GM21515 (cell line): ENCODE results near the gene CCNY.
A peak's percentile ranks its signal among the peaks of the same experiment; 100 is the strongest.
"Not testable (repeated sequence)": the region's sequence is repeated elsewhere in the genome, so short reads cannot be mapped to it uniquely, and the experiment has no call there.

Experiments used
- ATAC-seq: cut with Tn5 transposase; IDR thresholded peaks from one replicate; pipeline ENCODE4 v1.9.1; 2021; ENCODE audit not compliant: unreplicated experiment

The CCNY gene

GRCh38 chr10:35336084-35336831 lies at the start of gene CCNY:
Gene CCNY (plus strand): TSS chr10:35336509. CDS start chr10:35337054, 545 bp downstream.
- ATAC-seq = peak; percentile 63

DNA sequence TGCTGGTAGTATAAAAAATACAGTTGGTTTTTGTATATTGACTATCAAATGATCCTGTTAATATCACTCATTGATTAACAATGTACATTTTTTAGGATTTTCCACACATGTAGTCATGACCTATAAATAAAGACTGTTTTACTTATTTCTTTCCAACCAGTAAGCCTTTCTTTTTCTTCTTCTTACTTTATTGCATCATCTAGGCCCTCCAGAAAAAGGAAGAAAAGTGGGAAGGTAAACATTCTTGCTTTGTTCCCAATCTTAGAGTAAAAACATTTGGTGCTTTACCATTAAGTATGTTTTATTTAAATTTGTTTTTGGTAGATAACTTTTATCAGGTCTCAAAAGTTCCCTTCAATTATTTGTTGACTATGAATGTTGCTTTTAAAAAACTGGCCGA lies 47.1 kb upstream of the CCNY start:
- ATAC-seq = no peak

- ATAC-seq = no peak
Observed at GRCh38 chr10:35294506-35294905, 41.8 kb upstream of the CCNY start.

DNA sequence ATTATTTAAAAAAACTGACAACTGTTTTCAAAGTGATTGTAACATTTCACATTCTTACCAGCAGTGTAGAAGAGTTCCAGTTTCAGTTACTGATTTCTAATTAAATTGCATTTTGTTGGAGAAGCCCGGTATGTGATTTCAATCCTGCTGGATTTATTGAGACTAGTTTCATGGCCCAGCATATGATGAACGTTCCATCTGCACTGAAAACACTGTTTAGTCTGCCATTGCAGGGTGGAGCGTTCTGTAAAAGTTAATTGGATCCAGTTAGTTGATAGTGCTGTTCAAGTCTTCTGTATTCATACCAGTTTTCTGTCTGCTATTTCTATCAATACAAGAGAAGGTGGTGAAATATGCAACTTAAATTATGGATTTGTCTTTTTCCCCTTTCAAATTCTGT lies 37.3 kb upstream of the CCNY start:
- ATAC-seq = no peak

DNA sequence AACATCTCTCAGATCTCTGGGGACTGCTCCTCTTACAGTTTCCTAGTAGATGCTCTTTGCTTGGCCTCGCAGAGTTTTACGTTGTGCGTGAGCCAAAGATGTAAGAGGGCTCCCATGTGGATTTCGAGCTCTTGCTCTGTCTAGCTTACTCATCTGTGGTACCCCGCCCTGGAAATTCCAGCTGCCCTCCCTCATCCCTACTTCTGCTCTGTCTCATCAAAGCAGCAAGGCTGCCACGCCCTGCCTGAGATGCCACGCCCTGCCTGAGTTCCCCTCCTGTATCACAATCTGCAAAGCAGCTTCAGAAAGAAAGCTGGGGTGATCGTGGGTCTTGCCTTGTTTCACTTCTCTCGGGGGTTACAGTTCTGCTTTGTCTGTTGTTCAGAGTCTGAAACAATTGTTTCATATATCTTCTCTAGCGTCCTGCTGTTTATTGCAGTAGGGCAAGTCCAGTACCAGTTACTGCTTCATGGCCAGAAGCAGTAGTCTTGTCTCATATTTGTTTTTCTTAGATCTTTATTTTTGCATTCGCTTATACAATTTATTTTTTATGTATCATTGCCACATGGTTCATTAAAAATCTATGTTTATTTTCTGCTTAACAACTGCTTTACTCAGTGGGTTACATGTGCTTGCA lies 36.1 kb upstream of the CCNY start:
- peak; percentile 99 for ATAC-seq

DNA sequence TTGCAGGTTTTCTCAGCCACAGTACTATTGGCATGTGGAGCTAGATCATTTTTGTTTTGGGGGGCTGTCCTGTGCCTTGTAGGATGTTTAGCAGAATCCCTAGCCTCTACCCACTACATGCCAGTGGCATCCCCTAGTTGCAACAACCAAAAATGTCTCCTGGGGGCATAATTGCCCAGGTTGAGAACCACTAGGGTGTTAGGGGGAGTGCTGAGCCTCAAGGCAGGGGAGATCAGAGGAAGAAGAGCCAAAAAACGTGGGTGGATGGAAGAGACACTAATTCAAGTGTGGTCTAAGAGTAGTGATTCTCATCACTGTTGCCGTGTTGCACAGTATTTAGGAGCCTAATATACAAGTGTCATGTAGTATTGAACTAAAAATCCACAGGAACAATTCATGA lies 31.7 kb upstream of the CCNY start:
- ATAC-seq = no peak

DNA sequence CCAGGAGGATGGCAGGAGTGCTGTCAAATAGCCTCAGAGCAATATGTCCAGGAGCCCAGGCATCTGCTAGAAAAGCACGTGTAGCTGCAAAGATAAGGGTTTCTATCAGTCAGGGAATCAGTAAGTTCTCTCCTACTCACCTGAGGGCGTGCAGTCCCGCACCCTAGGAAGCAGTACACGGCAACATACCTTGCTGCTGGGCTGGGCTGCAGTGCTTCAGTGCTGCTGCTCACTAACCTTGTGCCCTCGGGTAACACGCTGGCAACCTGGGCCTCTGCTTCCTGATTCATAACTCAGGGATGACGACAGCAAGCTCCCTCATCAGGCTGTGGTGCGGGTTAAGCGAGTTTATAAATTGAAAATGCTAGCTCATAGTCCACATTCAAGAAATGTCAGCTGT lies 29.5 kb upstream of the CCNY start:
- ATAC-seq = no peak

GRCh38 chr10:35307297-35307696 lies 29.0 kb upstream of the CCNY start:
- ATAC-seq = no peak

- ATAC-seq = no peak
Observed at GRCh38 chr10:35308809-35309208, 27.5 kb upstream of the CCNY start.

- not testable (repeated sequence) for ATAC-seq
Observed at GRCh38 chr10:35314142-35314541, 22.2 kb upstream of the CCNY start.

DNA sequence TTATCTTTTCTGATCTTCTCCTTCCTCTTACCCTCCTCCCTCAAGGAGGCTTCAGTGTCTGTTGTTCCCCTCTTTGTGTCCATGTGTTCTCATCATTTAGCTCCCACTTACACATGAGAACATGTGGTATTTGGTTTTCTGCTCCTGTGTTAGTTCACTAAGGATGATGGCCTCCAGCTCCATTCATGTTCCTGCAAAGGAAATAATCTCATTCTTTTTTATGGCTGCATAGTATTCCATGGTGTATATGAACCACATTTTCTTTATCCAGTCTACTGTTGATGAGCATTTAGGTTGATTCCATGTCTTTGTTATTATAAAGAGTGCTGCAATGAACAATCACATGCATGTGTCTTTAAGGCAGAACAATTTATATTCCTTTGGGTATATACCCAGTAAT lies 21.1 kb upstream of the CCNY start:
- ATAC-seq = not testable (repeated sequence)

DNA sequence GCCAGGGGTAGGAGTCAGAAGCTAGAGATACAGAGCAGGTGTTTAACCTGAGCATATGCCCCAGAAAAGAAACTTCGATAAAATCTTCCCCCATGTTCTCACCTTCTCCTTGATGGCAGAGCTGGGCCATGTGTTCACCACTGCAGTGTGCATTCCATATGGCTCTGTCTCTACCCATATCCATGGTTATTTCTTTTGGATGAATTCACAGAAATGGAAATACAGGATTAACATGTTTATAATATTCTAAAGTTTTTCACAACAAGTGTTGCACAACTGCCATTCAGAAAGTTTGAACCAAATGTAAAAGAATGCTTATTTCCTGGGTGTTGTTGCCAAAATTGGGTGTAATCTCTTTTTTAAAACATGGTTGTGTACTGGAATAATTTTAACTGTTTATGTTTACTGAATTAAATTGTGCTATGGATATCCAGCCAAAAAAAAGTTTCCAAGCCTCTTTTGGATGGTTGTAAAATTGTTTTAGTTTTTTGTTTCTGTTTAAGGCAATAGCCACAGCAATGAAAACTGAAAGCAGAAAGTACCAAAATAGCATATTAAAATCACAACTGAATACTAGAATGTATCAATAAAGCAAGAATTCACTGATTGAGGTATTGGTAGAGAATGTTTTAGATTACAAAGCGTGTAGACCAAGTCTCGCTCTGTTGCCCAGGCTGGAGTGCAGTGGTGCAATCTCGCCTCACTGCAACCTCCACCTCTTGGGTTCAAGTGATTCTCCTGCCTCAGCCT lies 19.9 kb upstream of the CCNY start:
- peak; percentile 53 for ATAC-seq

DNA sequence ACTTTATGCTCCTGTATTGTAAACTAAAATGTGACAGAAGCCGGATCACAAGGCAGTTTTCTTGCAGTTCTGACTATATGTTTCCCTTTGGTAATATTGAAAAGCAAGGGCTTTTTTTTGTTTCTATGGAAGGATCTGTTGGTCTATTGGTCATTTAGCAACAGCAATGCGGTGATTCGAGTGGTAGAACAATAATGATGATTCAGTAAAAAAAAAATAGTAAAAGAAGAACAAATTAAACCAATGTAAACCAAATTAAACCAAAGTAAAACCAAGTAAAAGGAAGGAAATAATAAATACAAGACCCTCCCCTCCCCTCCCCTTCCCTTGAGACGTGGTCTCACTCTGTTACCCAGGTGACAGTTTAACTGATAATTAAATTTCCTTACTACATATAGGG lies 17.8 kb upstream of the CCNY start:
- ATAC-seq = no peak

DNA sequence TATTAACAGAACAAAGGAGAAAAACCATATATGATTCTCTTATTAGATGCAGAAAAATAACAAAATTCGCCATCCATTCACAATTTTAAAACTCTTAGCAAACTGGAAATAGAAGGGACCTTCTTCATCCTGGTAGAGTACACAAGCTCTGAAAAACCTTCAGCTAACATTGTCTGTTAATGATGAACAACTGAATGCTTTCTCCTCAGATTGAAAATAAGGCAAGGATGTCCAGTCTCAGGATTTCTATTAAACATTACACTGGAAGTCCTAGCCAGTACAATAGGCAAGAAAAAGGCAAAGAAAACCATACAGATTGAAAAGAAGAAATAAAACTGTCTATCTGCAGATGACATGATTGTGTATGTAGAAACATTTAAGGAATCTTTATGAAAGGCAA lies 16.0 kb upstream of the CCNY start:
- no peak for ATAC-seq

DNA sequence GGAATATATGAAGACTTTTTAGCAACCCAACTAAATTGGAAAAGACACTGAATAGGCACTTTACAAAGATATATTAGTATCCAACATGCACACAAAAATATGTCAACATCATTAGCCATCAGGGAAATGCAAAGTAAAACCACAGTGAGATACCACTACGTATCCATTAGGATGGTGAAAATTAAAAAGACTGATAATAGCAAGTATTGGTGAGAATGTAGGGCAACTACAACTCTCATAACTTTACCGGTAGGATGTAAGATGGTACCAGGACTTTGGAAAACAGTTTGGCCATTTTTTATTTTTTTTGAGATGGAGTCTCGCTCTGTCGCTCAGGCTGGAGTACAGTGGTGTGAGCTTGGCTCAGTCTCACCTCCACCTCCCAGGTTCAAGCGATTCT lies 13.7 kb upstream of the CCNY start:
- no peak for ATAC-seq

DNA sequence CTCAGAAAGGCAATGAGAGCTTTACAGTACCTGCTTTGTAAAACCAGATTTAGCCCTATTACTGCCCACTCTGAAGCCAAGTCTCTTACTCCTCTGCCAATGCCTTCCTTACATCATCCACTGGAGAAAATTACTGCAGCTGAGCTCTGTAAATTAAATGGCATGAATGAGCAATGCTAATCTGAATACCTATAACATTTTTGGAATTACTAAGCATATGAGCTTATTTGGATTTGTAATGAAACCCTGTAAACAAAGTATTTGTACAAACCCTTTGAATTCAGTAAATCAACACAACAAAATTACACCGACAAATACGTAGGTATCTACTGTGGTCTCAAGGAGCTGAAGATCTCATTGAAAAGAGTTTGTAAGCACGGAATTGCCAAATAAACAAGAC lies 12.1 kb upstream of the CCNY start:
- no peak for ATAC-seq

GRCh38 chr10:35326466-35327235 lies 9.7 kb upstream of the CCNY start:
- no peak for ATAC-seq

GRCh38 chr10:35327790-35328403 lies 8.4 kb upstream of the CCNY start:
- no peak for ATAC-seq

GRCh38 chr10:35328404-35329037 lies 7.8 kb upstream of the CCNY start:
- peak; percentile 55 for ATAC-seq

DNA sequence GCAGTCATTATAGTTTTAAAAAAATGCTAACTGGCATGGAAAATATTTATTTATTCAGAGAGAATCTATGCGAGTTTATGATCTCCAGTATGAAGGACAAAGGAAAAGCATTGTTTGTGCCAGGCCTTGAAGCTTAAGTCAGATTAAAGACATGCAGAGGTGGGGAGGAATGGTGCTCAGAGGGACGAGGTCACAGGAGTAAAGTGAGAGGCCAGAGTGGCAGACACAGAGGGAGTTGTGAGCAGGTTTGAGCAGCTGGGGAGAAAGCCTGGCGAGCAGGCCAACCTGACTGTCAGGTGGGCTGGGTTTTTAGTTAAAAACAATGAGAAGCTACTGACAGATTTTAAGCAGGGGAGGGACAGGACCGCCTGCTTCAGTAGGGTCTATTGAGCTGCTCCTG lies 6.8 kb upstream of the CCNY start:
- no peak for ATAC-seq
